OCI-LY1 (cell line): ENCODE data around the gene KIRREL2.

ENCODE experiments used
- H2AFZ ChIP-seq: fragments of 200-600 bp; sonication (generic), shearing (Covaris generic); 2 replicates; pipeline ENCODE4 v1.6.0; 2014; ENCODE audit warnings: antibody characterized with exemption, mild to moderate bottlenecking, low read length
- H3F3A ChIP-seq: fragments of 200-600 bp; sonication (generic), shearing (Covaris generic); 2 replicates; pipeline ENCODE4 v1.6.0; 2014; ENCODE audit warnings: mild to moderate bottlenecking, antibody characterized with exemption, low read length, moderate library complexity; ENCODE audit not compliant: insufficient read depth
- H3K27ac ChIP-seq: fragments of 200-600 bp; sonication (generic); 2 replicates; pipeline ENCODE4 v1.5.1; 2014; ENCODE audit warnings: low read length, mixed run types, mild to moderate bottlenecking, low read depth; ENCODE audit not compliant: poor library complexity, severe bottlenecking
- H3K27me3 ChIP-seq: fragments of 200-600 bp; sonication (generic); 2 replicates; pipeline ENCODE4 v1.6.0; 2014; ENCODE audit warnings: antibody characterized with exemption, mild to moderate bottlenecking, low read length, moderate library complexity; ENCODE audit not compliant: insufficient read depth
- H3K36me3 ChIP-seq: fragments of 200-600 bp; sonication (generic); 2 replicates; pipeline ENCODE4 v1.6.1; 2014; ENCODE audit warnings: mild to moderate bottlenecking, antibody characterized with exemption, low read length, moderate library complexity, mixed read lengths; ENCODE audit not compliant: insufficient read depth
- H3K4me1 ChIP-seq: fragments of 200-600 bp; sonication (generic); 2 replicates; pipeline ENCODE4 v1.5.1; 2014; ENCODE audit warnings: mild to moderate bottlenecking, low read length, moderate library complexity; ENCODE audit not compliant: insufficient read depth, severe bottlenecking
- H3K4me2 ChIP-seq: fragments of 200-600 bp; sonication (generic), shearing (Covaris generic); 2 replicates; pipeline ENCODE4 v1.6.1; 2014; ENCODE audit warnings: low read length
- H3K4me3 ChIP-seq: fragments of 200-600 bp; sonication (generic); 2 replicates; pipeline ENCODE4 v1.5.1; 2014; ENCODE audit warnings: low read length, low read depth, mild to moderate bottlenecking, mixed read lengths; ENCODE audit not compliant: poor library complexity, severe bottlenecking
- H3K79me2 ChIP-seq: fragments of 200-600 bp; shearing (Covaris generic); 2 replicates; pipeline ENCODE4 v1.6.1; 2016; ENCODE audit warnings: mixed run types, low read length, mixed read lengths; ENCODE audit not compliant: insufficient read depth
- H3K9ac ChIP-seq: fragments of 200-600 bp; sonication (generic), shearing (Covaris generic); 2 replicates; pipeline ENCODE4 v1.6.1; 2014; ENCODE audit warnings: mild to moderate bottlenecking, low read length, mixed read lengths
- H3K9me2 ChIP-seq: fragments of 200-600 bp; sonication (generic), shearing (Covaris generic); 2 replicates; pipeline ENCODE4 v1.6.1; 2014; ENCODE audit warnings: low read depth, mild to moderate bottlenecking, low read length, mixed read lengths
- H3K9me3 ChIP-seq: fragments of 200-600 bp; shearing (Covaris generic); 2 replicates; pipeline ENCODE4 v1.6.1; 2014; ENCODE audit warnings: low read length, mixed read lengths
- H4K20me1 ChIP-seq: fragments of 200-600 bp; sonication (generic), shearing (Covaris generic); 2 replicates; pipeline ENCODE4 v1.6.0; 2016; ENCODE audit warnings: mild to moderate bottlenecking, low read length; ENCODE audit not compliant: insufficient read depth
- CTCF ChIP-seq: fragments of 200-600 bp; sonication (generic), shearing (Covaris generic); IDR thresholded peaks from 2 replicates; pipeline ENCODE4 v1.5.1; 2017; ENCODE audit warnings: mild to moderate bottlenecking, antibody characterized with exemption, low read length, moderate library complexity, mixed read lengths
- EZH2 ChIP-seq: fragments of 200-600 bp; sonication (generic), shearing (Covaris generic); IDR thresholded peaks from 2 replicates; pipeline ENCODE4 v1.8.0; 2017; ENCODE audit warnings: borderline replicate concordance, mixed run types, mild to moderate bottlenecking, antibody characterized with exemption, low read length, moderate library complexity, mixed read lengths

The KIRREL2 gene

GRCh38 chr19:35845215-35846037, 11.3 kb upstream of the KIRREL2 start:
- Histone ChIP-seq H3K27me3 (0 out of 2 replicates have a peak, but pooled peaks cover 7% of the 10 kb centered on the region), H3K9me2 (no peaks in the 10 kb centered on the region), H3K79me2 (no peaks in the 10 kb centered on the region), H3K9me3 (no peaks in the 10 kb centered on the region), H3K4me1 (no peaks in the 10 kb centered on the region), H3K4me3 (no peak overlapping the region), H3K36me3 (no peaks in the 10 kb centered on the region), H4K20me1 (no peaks in the 10 kb centered on the region), H3K27ac (no peak overlapping the region), H2AFZ (no peak overlapping the region), H3K9ac (no peak overlapping the region), H3K4me2 (no peak overlapping the region), H3F3A (no peaks in the 10 kb centered on the region)
- TF ChIP-seq CTCF (no peak), EZH2 (no peak)

GRCh38 chr19:35846038-35846668, 10.6 kb upstream of the KIRREL2 start:
- Histone ChIP-seq H3K27me3 (0 out of 2 replicates have a peak, but pooled peaks cover 7% of the 10 kb centered on the region), H3K79me2 (no peaks in the 10 kb centered on the region)

GRCh38 chr19:35847911-35848310, 8.8 kb upstream of the KIRREL2 start:
- Histone ChIP-seq H3K4me2 (no peak overlapping the region), H3K4me3 (no peak overlapping the region), H2AFZ (no peak overlapping the region), H4K20me1 (no peaks in the 10 kb centered on the region), H3K9ac (no peak overlapping the region), H3F3A (no peaks in the 10 kb centered on the region), H3K79me2 (no peaks in the 10 kb centered on the region), H3K27me3 (0 out of 2 replicates have a peak, but pooled peaks cover 7% of the 10 kb centered on the region), H3K4me1 (no peaks in the 10 kb centered on the region), H3K9me3 (no peaks in the 10 kb centered on the region), H3K36me3 (no peaks in the 10 kb centered on the region), H3K9me2 (no peaks in the 10 kb centered on the region), H3K27ac (no peak overlapping the region)
- TF ChIP-seq EZH2: no peak
- no peak for TF ChIP-seq CTCF

More at GRCh38 chr19:35846038-35846668, 10.6 kb upstream of the KIRREL2 start:
- Histone ChIP-seq H3K9me2 (no peaks in the 10 kb centered on the region), H3F3A (no peaks in the 10 kb centered on the region), H3K4me1 (no peaks in the 10 kb centered on the region), H3K36me3 (no peaks in the 10 kb centered on the region), H3K4me3 (no peak overlapping the region), H2AFZ (no peak overlapping the region), H3K27ac (no peak overlapping the region), H3K9ac (no peak overlapping the region), H3K9me3 (no peaks in the 10 kb centered on the region), H3K4me2 (no peak overlapping the region), H4K20me1 (no peaks in the 10 kb centered on the region)
- TF ChIP-seq EZH2: no peak
- no peak for TF ChIP-seq CTCF
